Glomerular visceral epithelial cell (primary cell): ENCODE measurements around the gene GPR78.

Experiments used
- DNase-seq: peaks from one replicate; pipeline ENCODE4 v3.0.0-alpha.2; 2016; ENCODE audit errors: extremely low spot score

GPR78 gene

DNA sequence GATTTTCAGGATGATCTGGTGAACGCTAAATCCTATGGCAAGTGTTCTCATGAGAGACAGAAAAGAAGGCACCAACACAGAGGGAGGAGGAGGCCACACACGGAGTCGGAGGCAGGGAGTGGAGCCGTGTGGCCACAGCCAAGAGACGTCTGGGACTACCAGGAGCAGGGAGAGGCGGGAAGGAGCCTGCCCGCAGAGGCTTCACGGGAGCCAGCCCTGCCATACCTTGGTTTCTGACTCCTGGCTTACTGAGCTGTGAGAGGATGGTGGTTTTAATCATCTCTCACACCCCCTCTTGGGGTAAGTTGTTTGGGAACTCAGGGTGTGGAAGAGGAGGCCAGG is 33.5 kb upstream of the GPR78 start:
- DNase-seq, result no peak

DNA sequence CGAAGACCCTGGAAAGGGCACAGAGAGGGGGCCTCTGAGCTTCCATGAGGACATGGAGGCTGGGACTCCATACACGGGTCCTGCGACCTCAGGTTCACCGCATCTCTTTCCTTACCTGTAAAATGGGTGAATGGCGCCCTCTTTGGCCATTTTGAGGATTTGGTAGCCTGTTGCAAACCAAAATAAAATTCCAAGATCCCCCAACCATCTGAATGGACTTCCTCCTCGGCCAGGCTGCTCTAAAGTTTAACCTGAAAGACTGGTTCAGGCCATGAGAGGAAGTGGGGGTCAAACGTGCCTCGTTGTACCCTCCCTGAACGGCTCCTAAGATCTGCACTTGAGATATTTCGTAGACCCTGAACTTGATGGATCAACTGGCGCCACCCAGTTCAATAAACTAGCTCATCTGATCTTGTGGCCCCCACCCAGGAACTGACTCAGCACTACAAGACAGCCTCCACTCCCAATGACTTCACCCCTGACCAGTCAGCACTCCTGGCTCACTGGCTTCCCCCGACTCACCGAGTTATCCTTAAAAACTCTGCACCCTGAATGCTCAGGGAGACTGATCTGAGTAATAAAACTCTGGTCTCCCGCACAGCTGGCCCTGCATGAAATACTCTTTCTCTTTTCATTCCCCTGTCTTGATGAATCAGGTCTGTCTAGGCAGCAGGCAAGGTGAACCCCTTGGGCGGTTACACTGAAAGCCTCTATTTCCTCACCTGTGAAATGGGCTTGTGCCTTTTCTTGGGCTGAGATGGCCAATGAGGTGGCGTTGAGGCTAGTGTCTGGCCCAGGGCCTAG is 32.9 kb upstream of the GPR78 start:
- DNase-seq, result peak; percentile 48

DNA sequence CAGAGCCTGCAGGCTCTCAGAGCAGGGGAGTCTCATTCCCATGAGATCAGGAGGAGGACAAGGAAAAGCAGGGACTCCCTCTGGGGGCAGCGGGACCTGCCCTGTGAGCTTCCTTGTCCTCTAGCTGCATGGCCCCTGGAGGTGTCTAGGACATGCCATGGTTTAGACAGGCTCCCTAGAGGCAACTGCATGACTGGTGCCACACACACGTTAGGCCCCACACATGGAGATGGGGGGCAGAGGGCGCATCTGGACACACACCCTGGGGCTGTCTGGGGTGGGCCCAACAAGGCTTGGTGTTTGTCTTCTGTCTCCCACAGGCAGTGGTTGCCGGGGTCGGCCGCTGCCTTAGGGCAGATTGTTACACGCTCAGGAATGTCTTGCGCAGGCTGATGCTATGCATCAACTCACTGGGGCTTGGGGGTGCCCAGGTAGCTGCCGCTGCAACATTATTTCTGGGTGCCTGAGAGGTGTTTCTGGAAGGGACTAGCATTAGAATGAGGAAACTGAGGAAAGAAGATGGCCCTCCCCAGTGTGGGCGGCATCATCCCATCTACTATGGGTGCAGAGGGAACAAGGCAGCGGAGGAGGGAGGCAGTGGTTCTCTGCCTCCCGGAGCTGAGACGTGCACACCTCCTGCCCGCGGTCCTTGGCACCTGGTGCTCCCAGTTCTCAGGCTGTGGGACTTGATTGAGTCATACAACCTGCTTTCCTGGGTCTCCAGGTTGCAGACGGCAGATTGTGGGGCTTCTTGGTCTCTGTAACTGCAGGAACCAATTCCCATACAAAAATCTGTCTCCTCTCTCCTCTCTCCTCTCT is 32.1 kb upstream of the GPR78 start:
- no peak for DNase-seq

DNA sequence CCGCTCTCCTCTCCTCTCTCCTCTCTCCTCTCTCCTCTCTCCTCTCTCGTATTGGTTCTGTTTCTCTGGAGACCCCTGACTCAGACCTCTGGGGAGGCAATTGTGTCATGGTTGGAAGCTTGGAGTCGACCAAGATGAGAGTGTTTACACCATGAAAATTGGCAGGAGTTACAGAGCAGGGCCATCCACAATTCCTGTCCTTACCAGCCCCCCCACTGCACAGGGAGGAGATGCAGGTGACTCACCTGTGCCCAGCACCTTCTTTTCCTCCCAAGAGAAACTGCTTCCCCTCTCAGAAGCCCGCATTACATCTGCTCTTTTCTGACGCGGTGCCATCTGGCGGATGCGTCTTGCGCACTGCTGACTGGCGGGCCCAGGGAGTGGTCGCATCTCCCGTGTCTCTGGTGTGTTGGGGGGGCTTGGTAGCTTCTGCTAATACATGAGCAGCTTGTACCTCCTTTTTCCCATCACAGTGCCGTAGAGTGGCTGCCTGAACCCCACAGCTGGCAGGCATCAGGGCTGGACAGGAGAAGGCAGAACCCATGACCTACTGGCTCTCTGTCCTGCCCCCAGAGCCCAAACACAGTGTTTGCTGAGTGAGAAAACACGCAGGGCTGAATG is 31.4 kb upstream of the GPR78 start:
- no peak for DNase-seq

DNA sequence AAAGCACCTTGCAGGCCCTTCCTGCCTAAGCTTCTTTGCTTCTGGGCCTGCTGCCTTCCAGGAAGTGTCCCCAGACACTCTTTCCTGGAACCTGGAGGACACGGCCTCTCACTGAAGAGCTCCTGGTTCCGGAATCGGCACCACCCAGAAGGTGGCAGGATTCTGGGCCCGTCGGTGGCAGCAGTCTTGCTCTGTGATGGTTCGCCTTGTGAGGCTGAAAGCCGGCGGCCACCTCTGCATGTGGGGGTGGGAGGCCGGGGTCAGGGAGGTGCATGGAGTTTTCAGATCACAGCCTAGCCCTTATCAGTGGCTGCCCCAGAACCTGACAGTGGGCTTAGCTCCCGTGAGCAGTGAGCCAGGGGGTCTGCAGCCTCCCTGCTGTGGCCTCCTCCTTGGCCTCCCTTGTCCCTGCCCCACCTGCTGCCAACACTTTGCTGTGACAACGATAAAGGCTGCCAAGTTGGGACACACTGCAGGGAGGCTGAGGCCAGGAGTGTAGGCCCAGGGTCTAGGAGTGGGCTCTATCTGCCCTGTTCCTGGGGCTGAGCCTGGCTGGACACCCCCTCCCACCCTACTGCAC is 30.8 kb upstream of the GPR78 start:
- no peak for DNase-seq

DNA sequence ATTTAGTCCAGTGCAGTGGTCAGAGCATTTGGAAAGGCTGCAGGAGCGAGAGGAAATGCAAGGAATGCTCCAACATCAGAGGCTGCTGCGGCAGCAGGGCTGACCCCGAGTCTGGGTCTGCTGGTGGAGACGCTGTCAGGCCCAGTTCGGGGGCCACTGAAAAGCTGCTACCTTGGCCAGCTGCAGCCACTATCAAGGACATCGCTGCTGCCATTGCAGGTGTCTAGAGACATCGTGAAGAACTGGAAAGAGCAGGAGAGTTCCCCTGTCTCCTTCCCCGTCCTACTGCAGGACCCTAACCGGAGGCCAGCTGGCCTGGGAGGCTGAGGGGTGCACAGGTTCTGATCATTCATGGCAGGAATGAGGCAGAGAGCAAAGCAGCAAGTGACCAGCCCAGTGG is 29.5 kb upstream of the GPR78 start:
- no peak for DNase-seq

DNA sequence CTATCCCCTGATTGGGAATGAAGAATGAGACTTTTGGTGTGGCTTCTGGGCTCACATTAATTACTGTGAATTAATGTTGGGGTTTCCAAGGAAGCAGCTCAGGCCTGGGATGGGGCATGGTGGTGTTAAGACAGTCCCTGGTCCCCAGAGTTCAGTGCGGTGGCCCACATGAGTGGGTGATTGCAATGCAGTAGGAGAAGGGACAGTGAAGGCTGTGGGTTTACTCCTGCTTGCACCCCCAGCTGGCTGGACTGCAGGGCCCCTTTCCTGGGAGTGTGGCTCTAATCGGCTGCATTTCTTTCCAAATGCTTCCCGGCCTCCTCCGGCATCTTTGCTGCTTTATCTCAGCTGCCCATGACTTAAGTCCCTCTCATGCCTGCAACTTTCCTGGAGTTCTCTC is 28.2 kb upstream of the GPR78 start:
- no peak for DNase-seq

DNA sequence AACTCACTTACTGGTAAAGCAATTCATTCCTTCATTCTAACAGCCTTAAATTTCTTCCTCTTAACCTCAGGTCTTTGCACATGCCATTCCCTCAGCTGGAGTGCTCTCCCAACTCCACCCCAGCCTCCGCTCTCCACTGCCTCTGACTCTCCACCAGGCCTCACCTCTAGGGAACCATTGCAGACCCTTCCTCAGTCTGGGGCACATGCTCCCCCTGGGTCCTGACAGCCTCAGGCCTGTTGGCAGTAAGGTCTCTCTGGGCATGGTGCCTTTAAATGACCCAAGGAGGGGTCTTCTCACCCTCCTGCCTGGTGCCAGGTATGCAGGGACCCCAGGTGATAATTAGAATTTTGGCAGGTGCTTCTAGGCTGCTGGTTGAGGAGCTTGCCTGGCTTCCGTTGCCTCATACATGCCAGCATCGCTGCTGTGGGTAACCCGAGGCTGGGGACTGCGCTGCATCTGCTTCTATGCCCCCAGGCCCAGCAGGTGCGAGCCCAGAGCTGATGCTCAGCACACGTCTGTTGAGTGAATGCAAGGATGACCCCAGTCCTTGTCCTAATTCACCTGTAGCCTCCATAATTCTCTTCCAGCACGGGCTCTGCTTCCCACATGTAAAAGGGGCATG is 27.5 kb upstream of the GPR78 start:
- DNase-seq, result no peak

DNA sequence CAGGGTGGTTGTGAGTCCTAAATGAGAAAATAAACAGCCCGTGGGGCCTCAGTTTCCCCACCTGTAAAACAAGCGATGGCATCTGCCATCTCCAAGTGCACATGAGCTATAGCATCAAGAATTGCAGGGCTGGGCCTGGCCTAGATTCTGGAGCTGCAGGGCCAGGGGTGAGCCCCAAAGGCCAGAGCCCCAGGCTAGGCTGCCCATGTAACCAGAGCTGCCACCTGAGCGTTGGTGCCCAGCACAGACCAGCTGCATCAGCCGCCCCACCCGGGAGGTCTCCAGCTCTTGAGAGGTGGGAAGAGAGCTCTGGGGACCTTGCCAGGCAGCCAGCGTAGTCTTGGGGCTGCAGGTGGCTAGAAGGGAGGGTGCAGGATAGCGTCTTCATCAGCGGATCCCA is 27.0 kb upstream of the GPR78 start:
- DNase-seq, result no peak

DNA sequence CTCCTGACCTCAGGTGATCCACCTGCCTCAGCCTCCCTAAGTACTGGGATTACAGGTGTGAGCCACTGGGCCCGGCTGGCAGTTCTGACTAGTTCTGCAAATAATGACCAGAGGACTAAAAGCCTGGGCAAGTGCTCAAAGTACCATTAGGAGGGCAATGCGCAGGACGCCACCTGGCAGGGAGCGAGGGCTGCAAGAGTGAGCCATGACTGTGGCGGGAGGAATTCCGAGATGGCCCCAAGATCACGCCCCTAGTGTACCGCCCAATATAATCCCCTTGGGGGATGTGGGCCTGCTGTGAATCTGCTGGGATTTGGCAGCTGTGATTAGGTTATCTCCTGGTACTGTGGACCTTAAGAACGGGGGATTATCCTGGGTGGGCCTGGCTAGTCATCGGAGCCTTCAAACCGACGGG is 26.2 kb upstream of the GPR78 start:
- DNase-seq, result no peak

DNA sequence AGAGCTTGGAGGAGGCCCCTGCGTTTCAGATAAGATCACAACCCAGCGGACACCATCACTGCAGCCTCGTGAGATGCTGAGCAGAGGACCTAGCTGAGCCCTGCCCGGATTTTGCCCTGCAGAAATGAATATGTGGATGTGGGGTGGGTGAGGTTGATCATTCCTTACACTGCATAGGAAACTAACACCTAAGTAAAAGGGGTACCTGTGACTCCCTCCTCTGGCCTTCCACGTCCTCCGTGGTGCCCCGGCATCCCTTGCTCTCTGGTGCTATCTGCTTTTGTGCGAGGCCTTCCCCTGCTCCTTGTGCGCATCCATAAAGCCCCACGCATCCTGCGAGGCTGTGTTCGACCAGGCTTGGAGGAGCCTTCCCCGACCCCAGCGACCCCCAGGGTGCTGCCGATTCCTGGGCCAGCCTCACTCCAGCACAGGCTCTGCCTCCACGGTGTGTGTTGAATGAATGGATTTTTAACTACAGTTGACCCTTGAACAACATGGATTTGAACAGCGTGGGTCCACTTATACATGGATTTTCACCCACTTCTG is 25.6 kb upstream of the GPR78 start:
- no peak for DNase-seq

DNA sequence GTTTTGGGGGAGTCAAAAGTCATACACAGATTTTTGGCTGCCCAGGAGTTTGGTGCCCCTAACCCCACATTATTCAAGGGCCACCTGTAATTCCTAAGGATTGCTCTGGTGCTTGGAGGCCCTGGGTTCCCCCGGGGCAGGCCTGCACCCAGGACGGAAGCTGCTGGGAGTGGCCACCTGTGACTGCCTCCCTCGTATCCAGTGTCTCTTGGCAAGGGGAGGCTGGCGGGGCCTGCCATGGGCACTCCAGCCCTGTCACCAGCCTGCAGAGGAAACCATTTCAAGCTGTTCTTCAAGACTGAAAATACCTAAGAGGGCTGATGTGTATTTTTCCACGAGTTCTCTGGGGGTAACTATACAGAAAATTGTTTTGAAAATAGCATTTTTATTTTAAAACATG is 24.5 kb upstream of the GPR78 start:
- DNase-seq, result no peak

DNA sequence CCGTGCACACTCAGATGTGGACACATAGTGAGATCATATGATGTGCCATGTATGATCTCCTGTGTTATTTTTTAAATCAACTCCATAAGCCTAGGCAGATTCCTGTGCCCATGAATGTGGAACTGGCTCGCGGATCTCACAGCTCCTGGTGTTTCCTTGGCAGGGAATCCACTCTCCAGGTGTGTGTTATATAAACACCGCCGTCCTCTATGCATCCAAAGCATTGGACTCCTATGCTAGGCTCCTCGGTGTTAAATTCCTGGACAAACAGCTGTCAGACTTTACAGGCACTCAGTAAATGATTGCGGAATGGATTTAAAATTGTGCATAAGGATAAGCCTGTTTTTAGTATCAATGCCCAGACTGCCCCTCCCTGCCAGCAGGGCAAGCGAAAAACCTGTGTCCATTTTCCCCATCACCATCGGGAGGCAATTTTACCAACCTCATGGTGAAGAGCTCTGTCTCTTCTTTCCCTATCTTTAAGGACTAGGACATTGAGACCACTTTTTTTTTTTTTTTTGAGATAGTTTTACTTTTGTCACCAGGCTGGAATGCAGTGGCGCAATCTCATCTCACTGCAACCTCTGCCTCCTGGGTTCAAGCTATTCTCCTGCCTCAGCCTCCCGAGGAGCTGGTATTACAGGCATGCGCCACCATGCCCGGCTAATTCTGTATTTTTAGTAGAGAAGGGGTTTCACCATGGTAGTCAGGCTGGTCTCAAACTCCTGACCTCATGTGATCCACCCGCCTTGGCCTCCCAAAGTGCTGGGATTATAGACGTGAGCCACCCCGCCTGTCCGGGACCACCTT is 23.6 kb upstream of the GPR78 start:
- DNase-seq, result no peak

DNA sequence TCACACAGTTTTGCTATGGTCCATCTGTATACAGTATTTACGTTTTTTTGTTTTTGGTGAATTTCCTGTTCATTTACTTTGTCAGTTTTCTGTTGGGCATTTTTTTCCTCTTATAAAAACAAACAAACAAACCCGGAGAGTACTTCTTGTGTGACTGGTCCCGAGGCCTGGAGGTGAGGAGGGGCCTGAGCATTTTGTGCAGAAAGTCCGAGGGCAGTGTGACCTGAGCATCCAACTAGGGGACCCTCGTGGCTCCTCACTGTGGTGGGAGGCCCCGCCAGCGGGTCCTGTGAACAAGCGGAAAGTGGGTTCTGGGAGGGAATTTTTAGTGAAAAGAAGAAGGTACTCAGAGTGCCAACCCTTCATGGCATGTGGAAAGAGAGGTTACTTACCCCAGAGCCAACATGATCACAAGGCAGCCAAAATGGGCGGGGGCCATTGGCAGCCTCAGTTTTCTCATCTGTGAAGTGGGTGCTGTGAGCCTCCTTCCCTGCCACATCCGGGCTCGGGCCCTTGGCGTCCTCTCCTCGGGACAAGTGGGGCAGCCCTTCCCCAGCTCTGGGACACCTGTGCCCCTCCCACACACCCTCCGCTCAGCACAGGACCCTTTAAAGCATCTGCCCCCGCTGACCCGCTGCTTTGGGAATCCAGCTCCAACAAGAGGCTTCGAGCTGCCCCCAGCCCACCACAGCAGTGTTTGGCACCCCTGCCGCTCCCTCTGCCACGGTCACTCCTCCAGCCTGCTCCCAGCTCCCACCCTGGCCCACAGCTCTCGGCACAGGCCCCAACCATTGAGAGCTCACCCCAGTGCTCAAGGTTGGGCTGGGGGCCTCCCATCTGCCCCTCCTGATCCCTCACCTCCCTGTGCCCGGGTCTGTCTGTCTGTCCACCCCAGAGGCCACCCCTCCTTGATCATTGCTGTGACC is 22.8 kb upstream of the GPR78 start:
- no peak for DNase-seq

DNA sequence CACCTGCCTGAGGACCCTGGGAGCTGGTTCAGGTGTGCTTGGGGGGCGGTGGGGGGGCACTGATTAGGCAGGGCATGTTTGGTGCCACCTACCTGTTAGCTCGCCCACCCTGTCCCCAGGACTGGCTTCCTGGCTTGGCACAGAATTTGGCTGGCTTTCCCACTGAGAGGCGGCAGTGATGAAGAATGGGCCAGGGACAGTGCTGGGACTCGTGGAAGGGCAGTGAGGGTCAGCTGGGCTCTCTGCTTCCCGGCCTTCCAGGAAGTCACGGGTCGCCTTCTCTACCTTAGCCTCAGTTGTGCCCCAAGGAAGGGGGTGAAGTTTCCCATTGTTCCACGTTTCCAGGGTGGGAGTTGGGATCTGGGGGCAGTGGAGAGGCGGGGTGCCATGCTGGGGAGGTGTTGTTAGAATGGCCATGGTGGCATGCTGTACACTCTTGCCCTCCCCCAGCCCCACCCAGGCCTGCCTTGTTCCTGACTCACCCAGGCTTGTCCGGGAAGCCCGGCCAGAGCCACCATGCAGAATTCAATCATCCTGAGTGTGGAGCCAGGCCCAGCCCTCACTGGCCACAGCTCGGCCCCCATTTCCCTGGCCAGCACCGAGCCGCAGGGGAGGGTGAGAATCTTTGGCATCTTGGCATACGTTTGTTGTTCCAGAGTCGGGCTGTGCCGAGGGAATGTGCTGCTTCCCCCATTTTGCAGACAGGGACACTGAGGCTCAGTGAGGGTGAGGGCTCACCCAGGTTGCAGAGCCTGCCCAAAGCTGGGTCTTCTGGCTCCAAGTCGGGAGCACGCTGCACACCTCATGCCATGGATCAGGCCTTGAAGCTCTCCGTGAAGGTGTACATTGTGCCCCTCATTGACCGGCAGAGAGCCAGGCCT is 21.9 kb upstream of the GPR78 start:
- DNase-seq, result no peak

DNA sequence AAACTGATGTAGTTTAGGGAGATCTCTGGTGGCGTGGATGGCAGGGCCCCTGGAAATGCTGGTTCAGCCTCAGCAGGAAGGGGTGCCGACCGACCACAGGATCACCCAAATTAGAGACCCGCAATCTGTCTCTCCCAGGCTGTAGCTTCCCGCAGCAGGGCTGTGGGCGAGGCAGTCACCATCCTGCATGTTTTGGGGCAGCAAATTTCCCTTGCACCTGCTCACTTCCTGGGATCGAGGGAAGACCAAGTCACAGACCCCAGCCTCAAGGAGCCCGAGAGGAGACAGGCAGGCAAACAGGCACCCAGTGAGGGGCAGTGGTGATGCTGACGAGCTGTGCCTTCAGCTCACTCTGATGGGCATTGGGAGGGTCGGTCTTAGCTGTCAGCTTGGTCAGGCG is 21.2 kb upstream of the GPR78 start:
- no peak for DNase-seq

DNA sequence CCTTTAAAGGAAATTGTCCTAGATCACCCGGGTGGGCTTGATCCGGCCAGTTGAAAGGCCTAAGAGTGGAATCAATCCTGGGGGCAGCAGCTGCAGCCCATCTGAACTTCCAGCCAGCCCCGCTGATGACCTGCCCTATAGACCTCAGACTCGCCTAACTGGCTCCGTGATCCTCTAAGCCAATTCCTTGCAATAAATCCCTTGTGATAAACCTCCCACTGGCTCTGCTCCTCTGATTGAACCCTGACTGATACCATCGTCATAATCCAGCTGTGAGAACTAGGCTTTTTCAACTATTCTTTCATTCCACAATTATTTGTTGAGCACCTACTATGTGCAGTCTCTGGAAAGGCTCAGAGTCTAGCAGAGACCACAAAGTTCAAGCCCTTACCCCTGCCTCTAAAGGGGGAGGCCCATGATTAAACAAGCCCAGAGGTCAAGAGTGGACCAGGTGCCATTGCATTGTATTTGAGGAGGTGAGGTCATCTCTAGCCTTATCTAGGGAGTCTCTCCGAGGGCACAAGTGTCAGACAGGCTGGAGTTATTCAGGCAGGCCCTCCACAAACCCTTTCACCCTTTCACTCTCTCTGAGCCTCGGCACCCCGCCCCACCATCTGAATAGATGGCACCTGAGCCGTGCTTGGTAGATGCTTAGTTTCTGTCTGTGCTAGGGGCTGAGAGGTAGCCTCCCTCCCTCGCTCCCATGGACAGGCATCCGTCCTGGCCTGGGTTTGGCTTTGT is 20.5 kb upstream of the GPR78 start:
- no peak for DNase-seq
